ENCODE measurements around the gene VPS33B. TPM values are rescaled to one million over a fixed set of nuclear protein-coding genes. Genes with fewer than 3 reads are reported as not detected.
A peak's percentile ranks its signal among the peaks of the same experiment; 100 is the strongest.

Gene VPS33B
- total and polyA plus RNA-seq, 2 of the 8 experiments (the other 6 are each of a cell fraction or from before 2014, with no cell fraction given), result 11.8 to 17.3 TPM

GRCh38 chr15:91043202-91043874, 20.9 kb upstream of the VPS33B start:
- POLR2A ChIA-PET (ENCODE audit: partially characterized antibody), result interaction anchor here (1.0 to 1.2 kb wide), 2 partner anchors 76 to 85 kb away, joined by 3 read pairs; no protein-coding TSS in a partner anchor
- CTCF ChIA-PET (ENCODE audit: partially characterized antibody), result interaction anchor here (0.7 to 3.8 kb wide), 6 partner anchors 9 to 228 kb away, joined by 3 to 26 read pairs (median 4); no protein-coding TSS in a partner anchor
- FAIRE-seq, result no peak
- TF ChIP-seq TCF12 (IDR thresholded peaks at IDR 0.05; ENCODE audit: low read depth, low read length) (no peak), ATF2 (IDR thresholded peaks at IDR 0.05; ENCODE audit: low read length) (no peak), GTF2F1 (IDR thresholded peaks at IDR 0.05; ENCODE audit: borderline replicate concordance, low read depth, low read length) (no peak), EP300 (IDR thresholded peaks at IDR 0.05; ENCODE audit: borderline replicate concordance in 1 of 2, low read depth in 2 of 2, low read length in 2 of 2) (no peak), RBBP5 (IDR thresholded peaks at IDR 0.05; ENCODE audit: borderline replicate concordance, low read depth, low read length) (no peak), JUN (IDR thresholded peaks at IDR 0.05; ENCODE audit: low read depth, low read length) (no peak), SP1 (IDR thresholded peaks at IDR 0.05; ENCODE audit: low read depth, low read length) (no peak), FOSL1 (IDR thresholded peaks at IDR 0.05; ENCODE audit: insufficient read depth, low read depth, low read length) (no peak), POU5F1 (IDR thresholded peaks at IDR 0.05; ENCODE audit: low read depth, low read length) (no peak), KDM4A (IDR thresholded peaks at IDR 0.05; ENCODE audit: low read depth, low read length, severe bottlenecking) (no peak)

More at GRCh38 chr15:91043202-91043874, 20.9 kb upstream of the VPS33B start:
- H2BK12ac ChIP-seq (ENCODE audit: low read depth, low read length), result no peak overlapping the region
- H2BK120ac ChIP-seq (replicated peaks; ENCODE audit: low read depth, low read length), result no peak overlapping the region
- peak overlapping the region; percentile 20; the same call in 1 of the 2 replicates for H2AK5ac ChIP-seq (ENCODE audit: low read depth, low read length)
- H2BK15ac ChIP-seq (ENCODE audit: low read length), result no peak overlapping the region
- H3K79me2 ChIP-seq (ENCODE audit: control insufficient read depth in 1 of 2, insufficient read depth in 2 of 2, low read length in 2 of 2), result no peaks in the 10 kb centered on the region
- H3K36me3 ChIP-seq (ENCODE audit: control insufficient read depth in 2 of 4, insufficient read depth in 4 of 4, low read length in 3 of 4), result no peaks in the 10 kb centered on the region
- no peak for DNase-seq (ENCODE audit: low read depth in 1 of 2, low spot score in 2 of 2)
- H4K5ac ChIP-seq (ENCODE audit: insufficient read length, low read depth, low read length), result no peak overlapping the region
- H3K9ac ChIP-seq (replicated peaks in 1 of 4; ENCODE audit: extremely low read depth in 1 of 4, low read depth in 3 of 4, low read length in 3 of 4), result no peak overlapping the region
- H3K27me3 ChIP-seq (replicated peaks in 1 of 4; ENCODE audit: control insufficient read depth in 3 of 4, extremely low read depth in 1 of 4, insufficient read depth in 3 of 4, low read length in 3 of 4), result no peaks in the 10 kb centered on the region; a peak in 2 of 7 replicates
- no peak overlapping the region for H3K23ac ChIP-seq (ENCODE audit: insufficient read length)
- H2AFZ ChIP-seq (ENCODE audit: low read length), result no peak overlapping the region
- H3K14ac ChIP-seq (ENCODE audit: insufficient read length), result no peak overlapping the region
- no peaks in the 10 kb centered on the region for H3K79me1 ChIP-seq (ENCODE audit: low read depth, low read length)
- H3K9me3 ChIP-seq (ENCODE audit: insufficient read depth in 2 of 2, low read depth in 1 of 2, low read length in 1 of 2), result no peaks in the 10 kb centered on the region
- no peaks in the 10 kb centered on the region for H4K20me1 ChIP-seq (replicated peaks in 1 of 2; ENCODE audit: control insufficient read depth in 1 of 2, insufficient read depth in 2 of 2, low read length in 2 of 2)
- no peak overlapping the region for H3K27ac ChIP-seq (ENCODE audit: low read depth, low read length)
- H3K23me2 ChIP-seq (ENCODE audit: low read depth, low read length), result 0 out of 2 replicates have a peak, but pooled peaks cover 2% of the 10 kb centered on the region
- H3K4me3 ChIP-seq (ENCODE audit: extremely low read depth in 1 of 4, insufficient read depth in 2 of 4, low read depth in 3 of 4, low read length in 4 of 4), result no peak overlapping the region
- no peak overlapping the region for H3K4ac ChIP-seq (replicated peaks; ENCODE audit: insufficient read length, low read depth, low read length)
- H2BK5ac ChIP-seq (ENCODE audit: low read depth, low read length), result no peak overlapping the region; the same call in 1 of the 2 replicates
- no peak overlapping the region for H3K18ac ChIP-seq (ENCODE audit: extremely low read depth, low read length)
- WGBS, 2 experiments (ENCODE audit: extremely low coverage in 1 of 2, insufficient coverage in 1 of 2, insufficient read length in 1 of 2, insufficient replicate concordance in 2 of 2, low coverage in 1 of 2, low lambda C conversion rate in 2 of 2, missing lambda C conversion rate in 1 of 2), result 88% methylated on average over 9 of the region's 11 CpGs; no CpG with 5 or more reads in 1 of the 2 experiments
- no peak overlapping the region for H4K91ac ChIP-seq (replicated peaks; ENCODE audit: insufficient read length, low read length)
- H3K56ac ChIP-seq (replicated peaks; ENCODE audit: insufficient read length, low read depth, low read length), result no peak overlapping the region
- no peak overlapping the region for H4K8ac ChIP-seq (ENCODE audit: extremely low read depth, insufficient read depth, low read length)
- H3K4me2 ChIP-seq (ENCODE audit: insufficient read depth in 1 of 2, low read depth in 2 of 2, low read length in 2 of 2), result no peak overlapping the region
- H3K4me1 ChIP-seq (replicated peaks in 1 of 4; ENCODE audit: control insufficient read depth in 3 of 4, insufficient read depth in 4 of 4, low read length in 3 of 4), result no peaks in the 10 kb centered on the region
- no peak overlapping the region for H2BK20ac ChIP-seq (ENCODE audit: low read length)

All from H1 (cell line).